CD4-positive, alpha-beta T cell (primary cell): ENCODE measurements around the gene CAMTA1. TPM values are rescaled to one million over a fixed set of nuclear protein-coding genes. Genes with fewer than 3 reads are reported as not detected.

Source experiments
- ATAC-seq: fragments of 200-7000 bp; cut with Tn5 transposase; one replicate; pipeline ENCODE4 v1.10.0; 2022; ENCODE audit warnings: mild to moderate bottlenecking; ENCODE audit not compliant: poor library complexity
- CTCF ChIA-PET: fragments of 350-600 bp; sonication (Branson Sonifier 250); formaldehyde crosslinking; loops from one replicate; lab custom pipeline; 2021; ENCODE audit warnings: antibody characterized with exemption, inconsistent platforms; lab: Charles Lee
- POLR2A ChIA-PET: fragments of 350-600 bp; sonication (Branson Sonifier 250); formaldehyde crosslinking; loops from one replicate; lab custom pipeline; 2021; ENCODE audit warnings: antibody characterized with exemption, inconsistent platforms; lab: Charles Lee
- DNase-seq, 14 experiments: peaks; one replicate each; pipeline ENCODE4 v3.0.0-alpha.2; 2013 to 2020; ENCODE audit warnings: mixed read lengths in 2 of 14
- H3K27ac ChIP-seq, 2 donors: one replicate each; pipeline versions ENCODE4 v1.5.1 to v1.7.0; 2013; ENCODE audit warnings: low read length in 2 of 2, low read depth in 1 of 2, mild to moderate bottlenecking in 1 of 2
- H3K27me3 ChIP-seq, 2 experiments: 1 replicate in 1 of 2; 2 replicates in 1 of 2; pipeline versions ENCODE4 v1.6.1 to v1.7.0; 2013; ENCODE audit warnings: low read length in 2 of 2, control low read depth in 1 of 2, mild to moderate bottlenecking in 1 of 2, moderate library complexity in 1 of 2; ENCODE audit not compliant: insufficient read depth in 2 of 2, control insufficient read depth in 1 of 2
- H3K36me3 ChIP-seq: one replicate; pipeline ENCODE4 v1.6.1; 2013; ENCODE audit warnings: low read length, control low read depth; ENCODE audit not compliant: insufficient read depth
- H3K4me1 ChIP-seq: one replicate; pipeline ENCODE4 v1.6.1; 2013; ENCODE audit warnings: low read length, control low read depth; ENCODE audit not compliant: insufficient read depth
- H3K4me3 ChIP-seq: one replicate; pipeline ENCODE4 v1.5.1; 2013; ENCODE audit warnings: mild to moderate bottlenecking, low read length, moderate library complexity
- H3K9me3 ChIP-seq, 2 experiments: 1 replicate in 1 of 2; 2 replicates in 1 of 2; pipeline versions ENCODE4 v1.6.1 to v1.7.0; 2013; ENCODE audit warnings: low read length in 2 of 2, mild to moderate bottlenecking in 2 of 2, control low read depth in 1 of 2, moderate library complexity in 1 of 2; ENCODE audit not compliant: control insufficient read depth in 1 of 2, insufficient read depth in 1 of 2
- H3K27ac Mint-ChIP-seq: one replicate; pipeline ENCODE4 v1.8.0; 2020; ENCODE audit warnings: mixed read lengths
- H3K27me3 Mint-ChIP-seq: one replicate; pipeline ENCODE4 v1.8.0; 2021; ENCODE audit warnings: mixed read lengths
- H3K36me3 Mint-ChIP-seq: one replicate; pipeline ENCODE4 v1.8.0; 2021; ENCODE audit warnings: low read depth, mixed read lengths
- H3K4me1 Mint-ChIP-seq: one replicate; pipeline ENCODE4 v1.8.0; 2021; ENCODE audit warnings: low read depth, mixed read lengths
- H3K4me3 Mint-ChIP-seq: one replicate; pipeline ENCODE4 v1.8.0; 2020; ENCODE audit warnings: mild to moderate bottlenecking, mixed read lengths
- H3K9me3 Mint-ChIP-seq: one replicate; pipeline ENCODE4 v1.8.0; 2020; ENCODE audit warnings: mixed read lengths
- CTCF ChIP-seq: fragments of 200-600 bp; IDR thresholded peaks from one replicate; pipeline ENCODE4 v1.8.0; 2022; ENCODE audit warnings: antibody characterized with exemption, mild to moderate bottlenecking
- intact Hi-C, 2 experiments: fragments of 100-400 bp; cut with DNase I in 1 of 2; cut with micrococcal nuclease in 1 of 2; formaldehyde crosslinking; loops; one replicate each; pipeline versions ENCODE4 v1.15.1 to v1.9.0; 2023 to 2025; cut with DNase I, micrococcal nuclease
- total RNA-seq, 174 experiments: library from RNA in 2 of 174; stranded (reverse) in 2 of 174; gene quantifications; one replicate each; pipeline ENCODE4 v1.2.3 and lab custom pipeline; 2021 to 2026

Gene CAMTA1
- total RNA-seq, 2 experiments from 2014 or later: 38.6 to 39.3 TPM

GRCh38 chr1:7011826-7012225, 226.6 kb downstream of the CAMTA1 start:
- DNase-seq: no peak
- no peak overlapping the region for H3K4me3 ChIP-seq
- CTCF ChIA-PET: no interaction called here

DNA sequence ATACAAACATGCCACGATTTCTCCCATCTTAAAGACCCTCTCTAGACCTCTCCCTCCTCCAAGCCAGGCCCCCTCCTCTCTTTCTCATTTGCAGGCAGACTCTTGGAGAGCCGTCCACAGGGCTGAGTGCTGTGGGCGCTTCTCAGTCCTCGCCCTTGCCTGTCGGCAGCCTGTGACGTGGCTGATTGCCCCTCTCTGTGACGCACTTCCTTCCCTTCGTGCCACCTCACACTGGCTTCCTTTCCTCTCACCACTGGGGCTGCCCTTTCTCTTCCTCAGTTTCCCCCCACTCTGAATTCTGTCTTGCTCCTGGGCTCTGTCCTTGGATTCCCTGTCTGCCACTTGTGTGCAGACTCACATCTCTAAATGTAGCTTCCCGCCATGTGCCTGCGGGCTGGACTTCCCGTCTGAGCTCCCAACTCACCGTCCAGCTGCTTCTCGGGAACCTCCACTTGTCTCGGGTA, 227.2 kb downstream of the CAMTA1 start:
- H3K36me3 ChIP-seq: no peaks in the 10 kb centered on the region
- DNase-seq (no peak), ATAC-seq (no peak)
- CTCF ChIA-PET: interaction anchor here (0.5 kb wide), 1 partner anchor 808 kb away, joined by 3 read pairs; no protein-coding TSS in a partner anchor
- H3K4me1 Mint-ChIP-seq: no peaks in the 10 kb centered on the region
- no peak overlapping the region for H3K4me3 Mint-ChIP-seq
- no peak overlapping the region for H3K4me3 ChIP-seq
- peaks cover 0 to 5% of the 10 kb centered on the region in 2 experiments for H3K9me3 ChIP-seq
- POLR2A ChIA-PET: no interaction called here
- H3K9me3 Mint-ChIP-seq: no peaks in the 10 kb centered on the region
- no peak overlapping the region for H3K27ac Mint-ChIP-seq
- intact Hi-C loops: no loop called here
- no peaks in the 10 kb centered on the region for H3K27me3 Mint-ChIP-seq
- H3K27ac ChIP-seq: no peak overlapping the region
- H3K27me3 ChIP-seq: no peaks in the 10 kb centered on the region
- no peak for TF ChIP-seq CTCF
- no peaks in the 10 kb centered on the region for H3K36me3 Mint-ChIP-seq
- H3K4me1 ChIP-seq: no peaks in the 10 kb centered on the region

More at GRCh38 chr1:7011826-7012225, 226.6 kb downstream of the CAMTA1 start:
- no peak overlapping the region for H3K27ac ChIP-seq
- Mint-ChIP-seq H3K4me3 (no peak overlapping the region), H3K4me1 (no peaks in the 10 kb centered on the region), H3K27me3 (no peaks in the 10 kb centered on the region), H3K27ac (no peak overlapping the region), H3K36me3 (no peaks in the 10 kb centered on the region), H3K9me3 (no peaks in the 10 kb centered on the region)
- H3K9me3 ChIP-seq: peaks cover 0 to 5% of the 10 kb centered on the region in 2 experiments
- ATAC-seq: no peak
- no peak for TF ChIP-seq CTCF
- no peaks in the 10 kb centered on the region for H3K4me1 ChIP-seq
- peaks cover 0 to 2% of the 10 kb centered on the region in 2 experiments for H3K27me3 ChIP-seq
- POLR2A ChIA-PET: no interaction called here
- no peaks in the 10 kb centered on the region for H3K36me3 ChIP-seq
- intact Hi-C loops: no loop called here

- no peaks in the 10 kb centered on the region for H3K27me3 ChIP-seq
- Mint-ChIP-seq H3K9me3 (no peaks in the 10 kb centered on the region), H3K4me3 (no peak overlapping the region), H3K36me3 (no peaks in the 10 kb centered on the region), H3K27me3 (no peaks in the 10 kb centered on the region), H3K4me1 (no peaks in the 10 kb centered on the region), H3K27ac (no peak overlapping the region)
- ATAC-seq: no peak
- no peaks in the 10 kb centered on the region for H3K36me3 ChIP-seq
- intact Hi-C loops: no loop called here
- no peak for TF ChIP-seq CTCF
- POLR2A ChIA-PET: no interaction called here
- H3K9me3 ChIP-seq: peaks cover 0 to 5% of the 10 kb centered on the region in 2 experiments
- no peak overlapping the region for H3K27ac ChIP-seq
- no peak for DNase-seq
- CTCF ChIA-PET: no interaction called here
- no peak overlapping the region for H3K4me3 ChIP-seq
- no peaks in the 10 kb centered on the region for H3K4me1 ChIP-seq
Measured at GRCh38 chr1:7013833-7014639, 228.8 kb downstream of the CAMTA1 start.
